OCI-LY1 (cell line): ENCODE data around the gene MEIG1.
A peak's percentile ranks its signal among the peaks of the same experiment; 100 is the strongest.
"Not testable (repeated sequence)": the region's sequence is repeated elsewhere in the genome, so short reads cannot be mapped to it uniquely, and the experiment has no call there.

Source experiments
- H2AFZ ChIP-seq: fragments of 200-600 bp; sonication (generic), shearing (Covaris generic); 2 replicates; pipeline ENCODE4 v1.6.0; 2014; ENCODE audit warnings: antibody characterized with exemption, mild to moderate bottlenecking, low read length
- H3F3A ChIP-seq: fragments of 200-600 bp; sonication (generic), shearing (Covaris generic); 2 replicates; pipeline ENCODE4 v1.6.0; 2014; ENCODE audit warnings: mild to moderate bottlenecking, antibody characterized with exemption, low read length, moderate library complexity; ENCODE audit not compliant: insufficient read depth
- H3K27ac ChIP-seq: fragments of 200-600 bp; sonication (generic); 2 replicates; pipeline ENCODE4 v1.5.1; 2014; ENCODE audit warnings: low read length, mixed run types, mild to moderate bottlenecking, low read depth; ENCODE audit not compliant: poor library complexity, severe bottlenecking
- H3K27me3 ChIP-seq: fragments of 200-600 bp; sonication (generic); 2 replicates; pipeline ENCODE4 v1.6.0; 2014; ENCODE audit warnings: antibody characterized with exemption, mild to moderate bottlenecking, low read length, moderate library complexity; ENCODE audit not compliant: insufficient read depth
- H3K36me3 ChIP-seq: fragments of 200-600 bp; sonication (generic); 2 replicates; pipeline ENCODE4 v1.6.1; 2014; ENCODE audit warnings: mild to moderate bottlenecking, antibody characterized with exemption, low read length, moderate library complexity, mixed read lengths; ENCODE audit not compliant: insufficient read depth
- H3K4me1 ChIP-seq: fragments of 200-600 bp; sonication (generic); 2 replicates; pipeline ENCODE4 v1.5.1; 2014; ENCODE audit warnings: mild to moderate bottlenecking, low read length, moderate library complexity; ENCODE audit not compliant: insufficient read depth, severe bottlenecking
- H3K4me2 ChIP-seq: fragments of 200-600 bp; sonication (generic), shearing (Covaris generic); 2 replicates; pipeline ENCODE4 v1.6.1; 2014; ENCODE audit warnings: low read length
- H3K4me3 ChIP-seq: fragments of 200-600 bp; sonication (generic); 2 replicates; pipeline ENCODE4 v1.5.1; 2014; ENCODE audit warnings: low read length, low read depth, mild to moderate bottlenecking, mixed read lengths; ENCODE audit not compliant: poor library complexity, severe bottlenecking
- H3K79me2 ChIP-seq: fragments of 200-600 bp; shearing (Covaris generic); 2 replicates; pipeline ENCODE4 v1.6.1; 2016; ENCODE audit warnings: mixed run types, low read length, mixed read lengths; ENCODE audit not compliant: insufficient read depth
- H3K9ac ChIP-seq: fragments of 200-600 bp; sonication (generic), shearing (Covaris generic); 2 replicates; pipeline ENCODE4 v1.6.1; 2014; ENCODE audit warnings: mild to moderate bottlenecking, low read length, mixed read lengths
- H3K9me2 ChIP-seq: fragments of 200-600 bp; sonication (generic), shearing (Covaris generic); 2 replicates; pipeline ENCODE4 v1.6.1; 2014; ENCODE audit warnings: low read depth, mild to moderate bottlenecking, low read length, mixed read lengths
- H3K9me3 ChIP-seq: fragments of 200-600 bp; shearing (Covaris generic); 2 replicates; pipeline ENCODE4 v1.6.1; 2014; ENCODE audit warnings: low read length, mixed read lengths
- H4K20me1 ChIP-seq: fragments of 200-600 bp; sonication (generic), shearing (Covaris generic); 2 replicates; pipeline ENCODE4 v1.6.0; 2016; ENCODE audit warnings: mild to moderate bottlenecking, low read length; ENCODE audit not compliant: insufficient read depth
- CTCF ChIP-seq: fragments of 200-600 bp; sonication (generic), shearing (Covaris generic); IDR thresholded peaks from 2 replicates; pipeline ENCODE4 v1.5.1; 2017; ENCODE audit warnings: mild to moderate bottlenecking, antibody characterized with exemption, low read length, moderate library complexity, mixed read lengths
- EZH2 ChIP-seq: fragments of 200-600 bp; sonication (generic), shearing (Covaris generic); IDR thresholded peaks from 2 replicates; pipeline ENCODE4 v1.8.0; 2017; ENCODE audit warnings: borderline replicate concordance, mixed run types, mild to moderate bottlenecking, antibody characterized with exemption, low read length, moderate library complexity, mixed read lengths

MEIG1 gene

GRCh38 chr10:14930610-14931009 is 28.6 kb upstream of the MEIG1 start:
- no peaks in the 10 kb centered on the region for H3K9me2 ChIP-seq
- no peaks in the 10 kb centered on the region for H4K20me1 ChIP-seq
- no peaks in the 10 kb centered on the region for H3K79me2 ChIP-seq
- H3K9ac ChIP-seq: no peak overlapping the region
- H3K4me1 ChIP-seq: no peaks in the 10 kb centered on the region
- no peak for TF ChIP-seq CTCF
- TF ChIP-seq EZH2: no peak
- H3K27ac ChIP-seq: no peak overlapping the region
- no peaks in the 10 kb centered on the region for H3F3A ChIP-seq
- H2AFZ ChIP-seq: no peak overlapping the region
- no peaks in the 10 kb centered on the region for H3K9me3 ChIP-seq
- H3K27me3 ChIP-seq: no peaks in the 10 kb centered on the region
- peaks cover 93% of the 10 kb centered on the region for H3K36me3 ChIP-seq
- no peak overlapping the region for H3K4me3 ChIP-seq
- no peak overlapping the region for H3K4me2 ChIP-seq

GRCh38 chr10:14936584-14936983 is 22.6 kb upstream of the MEIG1 start:
- Histone ChIP-seq H3K36me3 (peaks cover 75% of the 10 kb centered on the region), H3K4me3 (no peak overlapping the region), H3K9ac (no peak overlapping the region), H3K9me2 (no peaks in the 10 kb centered on the region), H3F3A (no peaks in the 10 kb centered on the region), H4K20me1 (no peaks in the 10 kb centered on the region), H3K27me3 (no peaks in the 10 kb centered on the region), H3K79me2 (no peaks in the 10 kb centered on the region), H3K4me1 (no peaks in the 10 kb centered on the region), H2AFZ (no peak overlapping the region), H3K9me3 (no peaks in the 10 kb centered on the region), H3K27ac (no peak overlapping the region), H3K4me2 (no peak overlapping the region)
- no peak for TF ChIP-seq CTCF
- no peak for TF ChIP-seq EZH2

- H3K4me1 ChIP-seq, H3K27me3 ChIP-seq, H3K79me2 ChIP-seq, H3K9me2 ChIP-seq, H3F3A ChIP-seq, H3K4me3 ChIP-seq, H2AFZ ChIP-seq, H3K9me3 ChIP-seq, H3K27ac ChIP-seq, H3K4me2 ChIP-seq, H3K9ac ChIP-seq, H4K20me1 ChIP-seq: not testable (repeated sequence)
- H3K36me3 ChIP-seq: peaks cover 77% of the 10 kb centered on the region
Observed at GRCh38 chr10:14938971-14939370, 20.2 kb upstream of the MEIG1 start.

- H3K4me1 ChIP-seq, H3K79me2 ChIP-seq, H2AFZ ChIP-seq, H3K9me2 ChIP-seq, H3K27me3 ChIP-seq, H3K9me3 ChIP-seq, H3F3A ChIP-seq, H3K4me2 ChIP-seq, H4K20me1 ChIP-seq, H3K9ac ChIP-seq, H3K4me3 ChIP-seq: not testable (repeated sequence)
- Histone ChIP-seq H3K36me3 (peaks cover 77% of the 10 kb centered on the region), H3K27ac (peak overlapping the region; percentile 49)
Observed at GRCh38 chr10:14942147-14942949, 16.8 kb upstream of the MEIG1 start.

GRCh38 chr10:14942950-14943338 is 16.2 kb upstream of the MEIG1 start:
- not testable (repeated sequence) for H3K79me2 ChIP-seq

More at GRCh38 chr10:14942950-14943338, 16.2 kb upstream of the MEIG1 start:
- H2AFZ ChIP-seq, H3K9ac ChIP-seq, H3K9me2 ChIP-seq, H3K27ac ChIP-seq, H3K4me2 ChIP-seq, H3K27me3 ChIP-seq, H4K20me1 ChIP-seq, H3F3A ChIP-seq, H3K4me3 ChIP-seq, H3K9me3 ChIP-seq, H3K4me1 ChIP-seq: not testable (repeated sequence)
- peaks cover 80% of the 10 kb centered on the region for H3K36me3 ChIP-seq
